Activated T-helper 1 cell treated with anti-CD3 and anti-CD28 coated beads, Interleukin-2, amount 50 U/mL, for 16 hours (primary cell): ENCODE measurements around the gene SMURF1.

Experiments used
- DNase-seq, 2 donors: peaks; one replicate each; pipeline ENCODE4 v3.0.0-alpha.2; 2020; ENCODE audit warnings: low read depth in 1 of 2, low spot score in 1 of 2

The SMURF1 gene

DNA sequence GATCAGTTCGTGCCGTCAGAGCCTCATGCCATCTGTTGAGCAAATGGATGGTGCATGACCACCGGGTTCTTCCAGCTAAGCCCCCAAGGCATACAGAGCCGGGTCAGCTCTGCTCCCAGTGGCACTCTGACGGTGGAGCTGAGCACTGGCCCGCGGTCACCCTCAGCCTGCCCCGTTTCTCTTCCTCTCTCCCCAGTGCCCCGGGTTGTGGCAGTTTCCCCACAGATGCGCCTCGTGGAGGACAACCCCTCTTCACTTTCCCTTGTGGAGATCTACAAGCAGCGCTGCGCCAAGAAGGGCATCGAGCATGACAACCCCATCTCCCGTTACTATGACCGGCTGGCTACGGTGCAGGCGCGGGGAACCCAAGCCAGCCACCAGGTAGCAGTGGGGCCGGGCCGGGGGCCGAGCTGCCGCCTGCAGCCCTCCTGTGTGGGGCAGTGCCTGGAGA, 135.7 kb downstream of the SMURF1 start:
- DNase-seq: no peak

- DNase-seq: no peak
Measured at GRCh38 chr7:99006739-99007424, 137.0 kb downstream of the SMURF1 start.

DNA sequence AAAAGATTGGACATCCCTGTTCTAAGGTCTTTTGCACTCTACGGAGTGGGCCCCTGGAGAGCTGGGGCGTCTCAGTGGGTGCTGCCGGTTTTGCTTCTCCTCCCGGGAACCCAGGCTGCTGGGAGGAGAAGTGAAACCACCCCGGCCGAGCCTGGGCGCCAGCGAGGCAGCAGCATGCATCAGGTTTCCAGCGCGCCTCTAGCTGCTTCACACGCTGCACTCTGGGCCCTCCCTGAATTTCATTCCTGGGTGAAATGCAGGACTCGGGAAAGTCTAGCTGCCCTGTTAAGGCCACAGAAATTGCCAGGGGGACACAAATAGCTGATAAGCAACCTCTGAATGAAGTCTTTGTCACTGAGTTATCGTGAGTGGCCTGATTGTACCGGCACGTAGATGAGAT, 138.1 kb downstream of the SMURF1 start:
- no peak for DNase-seq

DNA sequence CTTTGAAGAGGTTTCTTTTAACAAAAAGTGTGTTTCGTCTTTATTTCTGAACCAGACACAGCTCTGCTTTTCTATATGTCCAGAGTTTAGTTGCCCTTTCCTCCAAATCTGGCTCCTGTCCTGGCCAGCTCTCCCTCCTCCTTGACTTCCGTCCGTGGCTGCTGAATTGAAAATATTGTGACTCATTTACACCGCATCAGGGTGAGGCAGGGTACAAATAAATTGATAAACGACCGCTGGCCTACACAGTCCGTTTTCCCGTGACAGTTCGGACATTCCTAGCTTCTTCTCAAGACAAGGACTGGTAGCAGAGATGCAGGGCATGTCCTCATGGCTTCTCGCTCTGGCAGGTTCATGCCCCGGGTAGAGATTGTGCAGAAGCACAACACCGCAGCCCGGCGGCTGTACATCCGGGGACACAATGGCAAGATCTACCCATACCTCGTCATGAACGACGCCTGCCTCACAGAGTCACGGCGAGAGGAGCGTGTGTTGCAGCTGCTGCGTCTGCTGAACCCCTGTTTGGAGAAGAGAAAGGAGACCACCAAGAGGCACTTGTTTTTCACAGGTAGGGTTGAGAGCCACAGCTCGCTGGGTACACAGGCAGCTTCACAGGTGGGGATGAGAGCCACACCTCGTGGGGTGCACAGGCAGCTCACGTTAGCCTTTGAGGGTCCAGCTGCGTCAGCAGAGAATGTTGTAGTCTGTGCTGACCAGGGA, 139.0 kb downstream of the SMURF1 start:
- no peak for DNase-seq

DNA sequence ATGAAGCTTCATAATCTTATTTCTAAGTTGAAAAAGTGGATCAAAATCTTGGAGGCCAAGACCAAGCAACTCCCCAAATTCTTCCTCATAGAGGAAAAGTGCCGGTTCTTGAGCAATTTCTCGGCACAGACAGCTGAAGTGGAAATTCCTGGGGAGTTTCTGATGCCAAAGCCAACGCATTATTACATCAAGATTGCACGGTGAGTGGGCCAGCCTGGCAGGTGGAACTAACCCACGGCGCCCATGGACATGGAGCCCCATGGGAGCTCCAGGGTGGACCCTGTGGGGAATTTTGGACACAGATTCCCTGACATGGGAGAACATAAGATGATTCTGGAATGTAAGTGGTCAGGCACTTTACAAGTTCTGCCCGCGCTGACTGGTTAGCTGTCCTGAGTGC, 139.7 kb downstream of the SMURF1 start:
- DNase-seq: no peak

DNA sequence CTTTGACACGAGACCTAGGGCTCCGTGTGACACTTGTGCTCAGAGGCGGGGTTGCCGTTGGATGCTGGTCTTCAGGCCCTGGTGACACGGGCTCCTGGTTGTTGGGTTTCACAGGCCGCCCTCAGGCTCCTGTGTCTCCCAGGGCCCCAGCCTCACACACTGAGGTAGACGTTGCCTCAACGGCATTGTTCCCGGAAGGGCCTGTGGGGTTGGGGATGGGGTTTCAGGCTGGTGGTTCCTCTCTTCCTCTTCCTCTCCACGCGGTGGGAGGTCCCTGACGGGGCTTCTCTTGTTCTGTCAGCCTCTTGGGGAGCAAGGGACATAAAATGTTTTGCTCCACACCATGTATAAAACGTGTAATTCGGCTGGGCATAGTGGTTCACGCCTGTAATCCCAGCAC, 140.5 kb downstream of the SMURF1 start:
- DNase-seq: no peak

GRCh38 chr7:99002827-99003212, 141.1 kb downstream of the SMURF1 start:
- no peak for DNase-seq

GRCh38 chr7:99002148-99002826, 141.6 kb downstream of the SMURF1 start:
- no peak for DNase-seq

GRCh38 chr7:99001482-99002147, 142.3 kb downstream of the SMURF1 start:
- DNase-seq: no peak

DNA sequence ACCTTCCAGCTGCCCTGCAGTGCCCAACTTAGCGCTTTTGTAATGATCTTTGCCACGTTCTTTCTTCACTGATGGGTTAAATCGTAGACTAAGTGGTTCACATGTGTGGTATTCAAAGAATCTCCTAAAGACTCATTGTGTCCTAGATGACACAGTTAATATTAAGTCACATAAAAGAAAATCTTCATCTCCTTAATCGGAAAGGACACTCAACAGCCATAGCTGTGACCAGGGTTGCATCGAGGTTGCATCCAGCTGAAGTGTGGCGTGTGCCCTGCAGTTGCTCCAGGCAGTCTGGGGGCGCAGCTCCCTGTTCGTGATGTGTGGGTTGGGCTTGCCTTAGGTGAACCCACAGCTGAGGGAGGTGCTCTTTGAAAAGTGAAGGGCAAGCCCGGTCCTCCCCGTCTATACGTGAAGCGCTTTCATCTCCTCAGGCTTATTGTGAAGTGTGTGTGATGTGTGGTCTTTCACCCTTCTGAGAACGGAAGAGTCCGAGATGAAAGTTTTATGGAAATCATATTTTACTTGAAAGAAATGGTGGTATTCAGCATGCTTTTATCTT, 142.9 kb downstream of the SMURF1 start:
- DNase-seq: no peak

DNA sequence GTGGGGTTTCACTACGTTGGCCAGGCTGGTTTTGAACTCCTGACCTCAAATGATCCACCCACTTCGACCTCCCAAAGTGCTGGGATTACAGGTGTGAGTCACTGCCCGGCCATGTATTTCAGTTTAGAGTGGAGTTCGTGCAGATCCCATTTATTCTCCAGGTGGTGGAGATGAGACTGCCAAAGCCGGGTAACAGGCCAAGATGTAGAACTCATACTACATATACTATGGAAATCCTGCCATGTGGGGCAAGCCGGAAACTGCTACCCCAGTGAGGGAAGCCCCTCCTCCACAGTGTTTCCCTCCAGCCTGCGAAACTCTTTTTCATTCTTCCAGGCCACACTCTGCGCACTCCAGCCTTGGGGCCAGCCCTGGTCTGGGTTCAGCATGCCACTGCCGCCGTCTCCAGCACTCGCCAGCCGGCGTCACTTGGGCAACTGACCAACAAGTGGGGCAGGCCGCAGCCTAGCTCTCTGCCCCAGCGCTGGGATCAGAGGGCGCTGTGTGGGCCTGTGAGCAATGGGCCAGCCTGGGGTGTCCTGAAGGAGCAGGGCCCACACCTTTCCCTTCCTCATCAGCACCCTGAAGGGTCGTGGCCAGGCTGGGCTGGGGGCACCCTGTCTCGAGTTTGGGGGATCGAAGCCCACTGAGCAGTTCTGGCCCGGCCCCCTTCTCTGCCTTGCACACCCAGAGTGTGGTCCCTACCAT, 143.6 kb downstream of the SMURF1 start:
- no peak for DNase-seq

- DNase-seq: no peak
Measured at GRCh38 chr7:98998821-98999725, 144.8 kb downstream of the SMURF1 start.

DNA sequence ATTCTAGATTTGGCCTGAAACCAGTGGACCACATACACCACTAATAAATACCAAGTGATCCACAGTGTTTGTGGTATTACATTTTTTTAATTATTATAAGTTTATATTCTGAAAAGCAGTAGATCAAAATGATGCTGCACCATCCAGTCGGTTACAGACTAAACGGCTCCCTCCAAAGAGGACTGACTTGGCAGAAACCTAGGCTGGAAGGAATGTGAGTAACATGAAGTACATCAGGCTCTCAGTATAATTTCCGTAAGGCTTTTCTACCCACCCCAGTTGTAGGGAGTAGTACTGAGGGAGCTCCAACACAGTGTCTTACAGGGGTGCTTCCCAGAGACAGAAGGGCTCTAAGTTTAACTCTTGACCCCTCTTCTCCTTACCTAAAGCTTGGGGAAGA, 146.1 kb downstream of the SMURF1 start:
- DNase-seq: no peak

DNA sequence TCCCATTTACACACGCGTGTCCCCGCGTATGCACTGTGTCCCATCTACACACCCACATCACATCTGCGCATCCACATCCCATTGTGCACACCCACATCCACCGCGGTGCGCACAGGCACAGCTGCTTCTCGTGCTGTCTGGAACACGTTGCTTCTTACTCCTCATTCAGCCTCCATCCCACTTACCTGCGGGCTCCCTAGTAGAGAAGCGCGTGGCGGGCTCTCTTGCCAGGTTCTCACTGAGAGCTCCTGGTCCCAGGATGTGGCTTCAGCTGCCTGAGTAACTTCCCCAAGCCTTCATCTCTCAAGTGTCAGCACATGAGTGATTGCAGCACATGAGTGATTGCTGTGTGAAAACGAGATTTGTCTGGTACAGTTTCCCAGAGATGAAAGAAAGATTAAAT, 147.8 kb downstream of the SMURF1 start:
- DNase-seq: no peak

DNA sequence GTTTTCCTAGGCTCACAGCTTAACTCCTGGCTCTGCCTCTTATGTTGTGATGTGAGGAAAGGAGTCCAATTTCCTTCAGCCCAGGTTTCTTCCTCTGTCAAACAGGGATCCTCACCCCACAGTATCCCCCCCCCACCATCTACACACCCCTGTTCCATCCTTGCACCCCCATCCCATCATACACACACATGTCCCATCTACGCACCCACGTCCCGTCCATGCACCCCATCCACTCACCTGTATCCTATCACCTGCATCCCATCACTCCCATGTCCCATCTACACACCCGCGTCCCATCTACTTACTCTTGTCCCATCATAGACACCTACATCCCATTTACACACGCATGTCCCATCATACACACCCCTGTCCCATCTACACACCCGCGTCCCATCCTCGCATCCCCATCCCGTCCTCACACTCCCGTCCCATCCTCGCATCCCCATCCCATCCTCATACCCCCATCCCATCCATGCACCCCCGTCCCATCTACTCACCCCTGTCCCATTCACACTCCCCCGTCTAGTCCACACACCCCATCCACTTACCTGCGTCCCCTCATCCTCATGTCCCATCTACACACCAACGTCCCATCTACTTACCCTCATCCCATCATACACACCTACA, 148.3 kb downstream of the SMURF1 start:
- DNase-seq: no peak

- DNase-seq: no peak
Measured at GRCh38 chr7:98995111-98995510, 148.8 kb downstream of the SMURF1 start.

DNA sequence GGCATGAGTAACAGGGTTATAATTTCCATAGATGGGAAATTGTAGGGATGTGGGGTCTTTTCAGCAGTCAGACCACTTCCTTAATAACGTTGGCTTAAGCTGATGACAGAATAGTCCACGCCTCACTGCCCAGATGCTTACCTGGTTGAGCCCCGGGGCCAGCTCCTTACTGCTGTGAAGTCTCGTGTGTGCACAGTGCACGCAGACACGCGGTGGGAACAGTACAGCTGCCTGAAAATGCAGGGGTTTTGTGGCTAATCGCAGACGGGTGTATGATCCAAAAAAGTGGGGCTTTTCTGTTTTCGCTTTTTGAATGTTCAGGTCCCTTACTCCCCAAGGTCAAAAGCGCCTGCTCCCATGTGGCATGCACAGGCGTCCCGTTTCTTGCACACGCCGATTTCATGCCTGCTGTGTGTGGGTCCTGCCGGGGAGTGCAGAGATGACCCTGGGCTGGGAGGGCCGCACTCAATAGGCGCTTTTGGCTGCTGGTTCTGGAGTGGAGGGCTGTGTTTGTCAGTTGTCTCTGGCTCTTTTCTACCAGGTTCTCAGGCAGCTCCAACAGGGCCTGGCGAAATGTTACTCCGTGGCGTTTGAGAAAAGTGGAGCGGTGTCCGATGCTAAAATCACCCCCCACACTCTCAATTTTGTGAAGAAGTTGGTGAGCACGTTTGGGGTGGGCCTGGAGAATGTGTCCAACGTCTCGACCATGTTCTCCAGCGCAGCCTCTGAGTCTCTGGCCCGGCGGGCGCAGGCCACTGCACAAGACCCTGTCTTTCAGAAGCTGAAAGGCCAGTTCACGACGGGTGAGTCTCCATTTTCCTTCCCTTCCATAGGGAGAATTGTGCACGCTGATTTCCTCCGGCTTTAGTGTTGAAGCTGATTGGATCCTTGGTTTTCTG, 149.6 kb downstream of the SMURF1 start:
- DNase-seq: no peak
